Uterus (tissue), 2 donors: ENCODE results near the gene DLK2.

Experiments
- CTCF ChIP-seq, 4 experiments: fragments of 200-600 bp in 2 of 4; fragments of 450-650 bp in 2 of 4; sonication (generic) in 2 of 4; IDR thresholded peaks; one replicate each; pipeline ENCODE4 v1.5.1; 2016 to 2019; ENCODE audit warnings: antibody characterized with exemption in 4 of 4, mild to moderate bottlenecking in 2 of 4, moderate library complexity in 1 of 4
- POLR2A ChIP-seq, 2 donors: fragments of 450-650 bp; IDR thresholded peaks; one replicate each; pipeline ENCODE4 v1.6.1; 2016; ENCODE audit warnings: antibody characterized with exemption in 2 of 2, mild to moderate bottlenecking in 1 of 2, moderate library complexity in 1 of 2

GRCh38 chr6:43481591-43482236 lies 26.4 kb upstream of the DLK2 start:
- TF ChIP-seq POLR2A (IDR thresholded peaks at IDR 0.05) (no peak), CTCF (IDR thresholded peaks at IDR 0.05) (no peak)
